GM12872 (cell line): ENCODE results near the gene SDK1.

Experiments
- TF ChIP-seq, protein P1 (sequence below): IDR thresholded peaks from 3 replicates; pipeline ENCODE4 v1.5.1; 2011; ENCODE audit warnings: low read depth, mild to moderate bottlenecking, low read length, moderate library complexity; ENCODE audit not compliant: insufficient read depth

Gene SDK1

DNA sequence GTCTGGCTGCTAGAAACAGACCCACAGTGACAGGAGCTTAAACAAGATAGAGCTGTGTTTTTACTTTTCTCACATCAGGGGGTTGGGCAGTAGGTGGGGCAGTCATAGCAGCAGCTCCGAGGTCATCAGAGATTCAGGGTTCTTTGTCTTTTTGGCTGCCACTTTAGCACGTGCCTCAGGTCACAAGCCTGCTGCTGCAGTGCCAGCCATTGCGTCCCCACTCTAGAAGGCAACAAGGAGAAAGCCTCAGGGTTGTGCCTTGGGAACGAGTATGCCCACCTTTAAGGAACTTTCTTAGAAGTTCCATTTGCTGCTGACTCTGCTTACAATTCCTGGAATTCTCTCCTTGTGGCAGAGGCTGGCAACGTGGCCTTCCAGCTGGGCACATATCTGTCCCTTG is 720.4 kb downstream of the SDK1 start:
- TF ChIP-seq, protein P1, sequence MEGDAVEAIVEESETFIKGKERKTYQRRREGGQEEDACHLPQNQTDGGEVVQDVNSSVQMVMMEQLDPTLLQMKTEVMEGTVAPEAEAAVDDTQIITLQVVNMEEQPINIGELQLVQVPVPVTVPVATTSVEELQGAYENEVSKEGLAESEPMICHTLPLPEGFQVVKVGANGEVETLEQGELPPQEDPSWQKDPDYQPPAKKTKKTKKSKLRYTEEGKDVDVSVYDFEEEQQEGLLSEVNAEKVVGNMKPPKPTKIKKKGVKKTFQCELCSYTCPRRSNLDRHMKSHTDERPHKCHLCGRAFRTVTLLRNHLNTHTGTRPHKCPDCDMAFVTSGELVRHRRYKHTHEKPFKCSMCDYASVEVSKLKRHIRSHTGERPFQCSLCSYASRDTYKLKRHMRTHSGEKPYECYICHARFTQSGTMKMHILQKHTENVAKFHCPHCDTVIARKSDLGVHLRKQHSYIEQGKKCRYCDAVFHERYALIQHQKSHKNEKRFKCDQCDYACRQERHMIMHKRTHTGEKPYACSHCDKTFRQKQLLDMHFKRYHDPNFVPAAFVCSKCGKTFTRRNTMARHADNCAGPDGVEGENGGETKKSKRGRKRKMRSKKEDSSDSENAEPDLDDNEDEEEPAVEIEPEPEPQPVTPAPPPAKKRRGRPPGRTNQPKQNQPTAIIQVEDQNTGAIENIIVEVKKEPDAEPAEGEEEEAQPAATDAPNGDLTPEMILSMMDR, result no peak

DNA sequence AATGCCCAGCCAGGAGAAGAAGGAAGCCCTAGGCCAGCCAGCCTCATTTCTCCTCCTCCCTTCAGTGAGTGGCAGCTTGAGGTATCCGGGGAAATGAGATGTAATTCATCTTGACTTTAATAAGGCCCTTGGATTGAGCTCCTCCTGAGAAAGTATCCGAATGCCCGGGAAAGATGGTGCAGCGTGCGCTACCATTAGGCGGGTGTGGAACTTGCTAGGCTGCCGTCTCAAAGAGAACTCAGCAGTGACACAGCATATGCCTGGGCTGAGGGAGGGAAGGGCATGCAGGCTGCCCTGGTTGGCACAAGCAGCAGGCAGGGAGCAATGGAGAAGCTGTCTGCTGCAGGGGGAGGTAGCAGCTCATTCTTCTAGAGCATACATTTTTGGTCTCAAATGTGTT is 721.2 kb downstream of the SDK1 start:
- TF ChIP-seq, protein P1, result no peak

- TF ChIP-seq, protein P1, result no peak
Measured at GRCh38 chr7:4023502-4023901, 722.5 kb downstream of the SDK1 start.

- TF ChIP-seq, protein P1, result no peak
Measured at GRCh38 chr7:4024133-4024532, 723.1 kb downstream of the SDK1 start.

- TF ChIP-seq, protein P1, result no peak
Measured at GRCh38 chr7:4024806-4025205, 723.8 kb downstream of the SDK1 start.

DNA sequence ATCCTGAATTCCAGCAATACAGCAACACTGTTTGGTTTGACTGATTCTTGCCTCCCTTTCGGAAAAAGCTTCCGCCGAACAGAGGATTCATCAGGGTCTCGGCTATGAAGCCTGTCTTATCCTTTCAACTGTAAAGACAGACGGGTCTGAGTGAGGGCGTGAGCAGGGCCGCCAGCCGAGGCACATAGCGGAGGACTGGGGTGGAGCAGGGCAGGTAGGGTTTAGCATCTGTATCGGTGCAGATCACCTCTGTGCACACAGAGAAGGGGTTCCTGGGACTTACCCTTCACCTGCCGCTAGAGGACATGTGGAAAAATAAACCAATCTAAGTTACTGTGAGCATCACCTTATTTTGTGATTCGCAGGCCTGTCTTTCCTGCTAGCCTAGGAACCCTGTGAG is 724.2 kb downstream of the SDK1 start:
- TF ChIP-seq, protein P1, result no peak

DNA sequence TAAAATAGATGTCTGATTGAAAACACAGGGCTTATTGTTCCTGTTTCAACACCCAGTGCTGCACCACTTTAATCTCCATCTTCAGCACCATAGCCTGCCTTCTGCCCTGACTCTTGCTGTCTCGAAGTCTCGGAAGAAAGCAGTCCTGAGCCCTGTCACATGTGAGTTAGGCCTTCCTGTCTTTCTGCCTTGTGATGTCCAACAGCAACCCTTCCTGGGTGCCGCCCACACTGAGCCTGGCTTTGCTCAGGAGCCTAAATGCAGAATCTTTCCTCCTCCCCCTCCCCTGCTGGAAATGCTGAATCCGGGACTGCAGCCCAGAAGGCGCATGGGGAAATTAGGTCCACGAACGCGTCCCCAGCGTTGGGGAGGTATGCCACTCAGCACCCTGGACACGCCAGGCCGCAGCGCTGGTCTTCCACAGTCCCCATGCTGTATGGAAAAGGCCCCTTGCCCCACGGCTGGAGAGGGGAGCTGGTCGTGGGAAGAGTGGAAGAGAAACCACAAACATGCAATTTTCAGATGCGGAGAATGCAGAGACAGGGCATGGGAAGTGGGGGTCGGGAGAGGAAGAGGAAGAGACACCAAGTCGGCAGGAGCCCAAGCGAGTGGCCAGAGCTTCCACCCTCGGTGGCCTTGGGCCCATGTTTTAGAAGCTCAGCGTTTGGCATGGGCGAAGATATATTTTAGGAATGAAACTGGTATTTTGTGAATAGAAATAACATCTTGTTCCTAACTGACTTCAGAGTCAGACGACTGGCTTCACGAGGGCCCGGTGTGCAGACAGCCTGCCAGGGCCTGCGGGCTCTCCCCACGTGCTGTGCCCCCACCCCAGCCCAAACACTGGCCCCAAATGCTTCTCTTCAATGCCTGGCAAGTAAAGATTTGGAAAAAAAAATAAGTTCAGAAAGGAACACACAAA is 724.9 kb downstream of the SDK1 start:
- TF ChIP-seq, protein P1, result no peak
